Nephron progenitor cell (in vitro differentiated cells): Measurements from ENCODE around the gene TRERF1.

Experiments
- DNase-seq: peaks from one replicate; pipeline ENCODE4 v3.0.0; 2021
- H3K27ac Mint-ChIP-seq: 2 replicates; pipeline ENCODE4 v1.8.0; 2021; ENCODE audit warnings: mild to moderate bottlenecking, moderate library complexity, mixed read lengths
- H3K27me3 Mint-ChIP-seq: 2 replicates; pipeline ENCODE4 v1.8.0; 2021; ENCODE audit warnings: mild to moderate bottlenecking, low read depth, mixed read lengths; ENCODE audit not compliant: poor library complexity
- H3K36me3 Mint-ChIP-seq: 2 replicates; pipeline ENCODE4 v1.8.0; 2021; ENCODE audit warnings: low read depth, mixed read lengths
- H3K4me1 Mint-ChIP-seq: 2 replicates; pipeline ENCODE4 v1.8.0; 2021; ENCODE audit warnings: mixed read lengths
- H3K4me3 Mint-ChIP-seq: 2 replicates; pipeline ENCODE4 v1.8.0; 2021; ENCODE audit warnings: mild to moderate bottlenecking, moderate library complexity, mixed read lengths
- H3K9me3 Mint-ChIP-seq: 2 replicates; pipeline ENCODE4 v1.8.0; 2021; ENCODE audit warnings: mild to moderate bottlenecking, moderate library complexity, mixed read lengths
- TF ChIP-seq, protein P1 (sequence below): fragments of 200-600 bp; sonication (generic); IDR thresholded peaks from 2 replicates; pipeline ENCODE4 v1.5.0; 2021; ENCODE audit warnings: antibody characterized with exemption

The TRERF1 gene

GRCh38 chr6:42355416-42355815 is 96.3 kb downstream of the TRERF1 start:
- TF ChIP-seq, protein P1, sequence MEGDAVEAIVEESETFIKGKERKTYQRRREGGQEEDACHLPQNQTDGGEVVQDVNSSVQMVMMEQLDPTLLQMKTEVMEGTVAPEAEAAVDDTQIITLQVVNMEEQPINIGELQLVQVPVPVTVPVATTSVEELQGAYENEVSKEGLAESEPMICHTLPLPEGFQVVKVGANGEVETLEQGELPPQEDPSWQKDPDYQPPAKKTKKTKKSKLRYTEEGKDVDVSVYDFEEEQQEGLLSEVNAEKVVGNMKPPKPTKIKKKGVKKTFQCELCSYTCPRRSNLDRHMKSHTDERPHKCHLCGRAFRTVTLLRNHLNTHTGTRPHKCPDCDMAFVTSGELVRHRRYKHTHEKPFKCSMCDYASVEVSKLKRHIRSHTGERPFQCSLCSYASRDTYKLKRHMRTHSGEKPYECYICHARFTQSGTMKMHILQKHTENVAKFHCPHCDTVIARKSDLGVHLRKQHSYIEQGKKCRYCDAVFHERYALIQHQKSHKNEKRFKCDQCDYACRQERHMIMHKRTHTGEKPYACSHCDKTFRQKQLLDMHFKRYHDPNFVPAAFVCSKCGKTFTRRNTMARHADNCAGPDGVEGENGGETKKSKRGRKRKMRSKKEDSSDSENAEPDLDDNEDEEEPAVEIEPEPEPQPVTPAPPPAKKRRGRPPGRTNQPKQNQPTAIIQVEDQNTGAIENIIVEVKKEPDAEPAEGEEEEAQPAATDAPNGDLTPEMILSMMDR: no peak
- no peak for DNase-seq
- Mint-ChIP-seq H3K36me3 (peaks cover 4% of the 10 kb centered on the region), H3K4me1 (no peaks in the 10 kb centered on the region), H3K4me3 (no peak overlapping the region), H3K27me3 (peaks cover 3% of the 10 kb centered on the region), H3K9me3 (no peaks in the 10 kb centered on the region), H3K27ac (no peak overlapping the region)

DNA sequence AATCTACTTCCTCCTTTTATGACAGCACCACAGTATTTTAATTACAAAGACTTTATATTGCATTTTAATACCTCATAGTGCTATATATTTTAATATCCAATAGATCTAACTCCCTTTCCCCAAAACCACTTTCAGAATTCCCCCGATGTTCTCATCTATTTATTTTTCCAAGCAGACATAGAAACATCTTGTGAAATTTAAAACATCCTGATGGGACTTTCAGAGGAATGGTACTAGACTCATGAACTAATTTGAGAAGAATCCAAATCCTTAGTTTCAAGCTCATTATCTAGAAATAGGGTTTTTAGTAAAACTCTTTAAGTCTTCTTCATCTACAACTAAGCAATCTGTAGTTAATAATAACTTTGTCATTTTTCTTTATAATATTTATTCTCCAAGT is 97.0 kb downstream of the TRERF1 start:
- no peak for DNase-seq
- H3K9me3 Mint-ChIP-seq: no peaks in the 10 kb centered on the region
- H3K36me3 Mint-ChIP-seq: peaks cover 4% of the 10 kb centered on the region
- no peak overlapping the region for H3K27ac Mint-ChIP-seq
- H3K4me1 Mint-ChIP-seq: peaks cover 4% of the 10 kb centered on the region
- H3K27me3 Mint-ChIP-seq: peaks cover 3% of the 10 kb centered on the region
- TF ChIP-seq, protein P1: no peak
- no peak overlapping the region for H3K4me3 Mint-ChIP-seq

- Mint-ChIP-seq H3K27me3 (peaks cover 3% of the 10 kb centered on the region), H3K4me1 (peaks cover 4% of the 10 kb centered on the region), H3K4me3 (no peak overlapping the region), H3K9me3 (no peaks in the 10 kb centered on the region), H3K27ac (no peak overlapping the region), H3K36me3 (peaks cover 4% of the 10 kb centered on the region)
- TF ChIP-seq, protein P1: no peak
- no peak for DNase-seq
Measured at GRCh38 chr6:42352856-42353564, 98.7 kb downstream of the TRERF1 start.

DNA sequence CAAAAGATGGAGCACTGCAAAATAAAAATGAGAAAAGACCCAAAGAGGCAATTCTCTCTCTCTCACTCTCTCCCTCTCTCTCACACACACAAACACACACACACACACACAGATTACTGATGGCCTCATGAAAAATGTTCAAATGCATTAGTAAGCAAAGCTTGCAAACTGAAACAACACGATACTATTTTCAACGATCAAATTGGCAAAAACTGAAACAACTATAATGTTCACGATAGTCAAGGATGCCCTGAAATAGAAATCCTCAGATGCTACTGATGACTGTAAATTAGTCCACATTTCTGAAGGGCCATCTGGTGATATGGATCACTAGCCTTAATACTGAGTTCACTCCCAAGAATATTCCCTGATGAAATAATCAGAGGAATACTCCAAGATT is 100.8 kb downstream of the TRERF1 start:
- H3K4me1 Mint-ChIP-seq: peaks cover 4% of the 10 kb centered on the region
- H3K27me3 Mint-ChIP-seq: peaks cover 8% of the 10 kb centered on the region
- no peak for DNase-seq
- no peaks in the 10 kb centered on the region for H3K9me3 Mint-ChIP-seq
- H3K36me3 Mint-ChIP-seq: peaks cover under 1% of the 10 kb centered on the region
- TF ChIP-seq, protein P1: no peak
- H3K27ac Mint-ChIP-seq: no peak overlapping the region
- H3K4me3 Mint-ChIP-seq: no peak overlapping the region

DNA sequence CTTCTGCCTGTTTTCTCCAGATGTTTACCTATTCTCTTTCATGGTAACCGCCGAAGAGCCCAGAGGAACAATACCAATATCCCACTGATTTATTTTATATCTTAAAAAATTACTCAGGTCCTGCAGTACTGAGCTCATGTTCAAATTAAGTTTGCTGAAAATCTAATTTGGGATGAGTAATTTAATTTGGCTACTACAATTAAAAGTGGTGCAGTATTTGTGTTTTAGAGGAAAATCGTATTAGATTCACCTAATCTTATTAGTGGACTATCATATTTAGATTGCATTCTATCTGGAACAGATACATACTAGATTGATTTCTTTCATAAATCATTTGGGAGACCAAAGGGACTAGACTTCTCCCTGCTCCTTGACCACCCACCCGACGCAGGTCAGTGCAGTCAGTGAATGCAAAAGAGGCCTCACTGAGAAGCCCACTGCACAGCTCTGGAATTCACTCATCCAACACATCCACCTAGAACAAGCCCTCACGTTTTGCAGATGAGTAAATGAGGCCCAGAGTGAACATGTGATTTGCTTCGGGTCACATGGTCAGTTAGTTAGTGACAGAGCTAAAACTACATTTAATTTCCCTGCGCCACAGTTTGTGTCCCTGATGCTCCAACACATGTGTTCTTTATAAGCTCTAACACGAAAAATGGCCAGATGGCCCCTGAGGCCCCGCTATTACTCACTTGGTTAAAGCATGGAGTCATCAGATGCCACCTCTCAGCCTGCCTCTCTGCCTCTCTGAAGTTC is 101.8 kb downstream of the TRERF1 start:
- Mint-ChIP-seq H3K9me3 (no peaks in the 10 kb centered on the region), H3K36me3 (no peaks in the 10 kb centered on the region), H3K27ac (no peak overlapping the region), H3K27me3 (peaks cover 8% of the 10 kb centered on the region), H3K4me3 (no peak overlapping the region), H3K4me1 (peaks cover 4% of the 10 kb centered on the region)
- TF ChIP-seq, protein P1: no peak
- DNase-seq: no peak

DNA sequence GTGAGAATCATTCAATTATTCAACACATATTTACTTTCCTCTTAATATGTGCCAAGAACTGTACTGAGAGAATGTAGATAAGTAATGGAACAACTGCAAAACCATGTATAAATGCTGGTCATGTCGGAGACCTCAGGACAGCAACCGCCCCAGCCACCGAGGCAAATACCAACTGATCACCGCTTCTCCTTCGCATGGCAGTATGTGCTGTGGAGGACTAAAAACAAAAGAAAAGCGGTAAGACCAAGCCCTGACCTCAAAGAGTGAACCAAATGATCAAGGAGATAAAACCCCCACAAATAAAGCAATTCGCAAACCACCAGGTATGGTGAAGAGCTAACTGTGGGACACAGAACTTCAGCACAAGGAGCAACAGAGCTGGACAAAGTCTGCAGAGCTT is 104.3 kb downstream of the TRERF1 start:
- peaks cover 11% of the 10 kb centered on the region for H3K27me3 Mint-ChIP-seq
- no peak for DNase-seq
- peaks cover 4% of the 10 kb centered on the region for H3K4me1 Mint-ChIP-seq
- H3K4me3 Mint-ChIP-seq: no peak overlapping the region
- no peak overlapping the region for H3K27ac Mint-ChIP-seq
- H3K36me3 Mint-ChIP-seq: no peaks in the 10 kb centered on the region
- TF ChIP-seq, protein P1: no peak
- no peaks in the 10 kb centered on the region for H3K9me3 Mint-ChIP-seq
